Endometrial microvascular endothelial cells (primary cell): ENCODE measurements around the gene TMEM184A. TPM values are rescaled to one million over a fixed set of nuclear protein-coding genes. Genes with fewer than 3 reads are reported as not detected.
"Not testable (repeated sequence)": the region's sequence is repeated elsewhere in the genome, so short reads cannot be mapped to it uniquely, and the experiment has no call there.

Experiments used
- in situ Hi-C: cut with HindIII; loops from 2 replicates; pipeline ENCODE4 v1.10.0; 2017; ENCODE audit warnings: low sequenced_read_pairs, low pct_unique_long_range_greater_than_20kb; ENCODE audit errors: inconsistent ontology term
- total RNA-seq: library from RNA; depleted of rRNA; stranded (reverse); fragments of >200 nt; gene quantifications from one replicate; pipeline ENCODE4 v1.2.3, GENCODE V29; 2015; ENCODE audit errors: inconsistent ontology term

Gene TMEM184A
- total RNA-seq, 1 donor from 2014 or later = not detected

DNA sequence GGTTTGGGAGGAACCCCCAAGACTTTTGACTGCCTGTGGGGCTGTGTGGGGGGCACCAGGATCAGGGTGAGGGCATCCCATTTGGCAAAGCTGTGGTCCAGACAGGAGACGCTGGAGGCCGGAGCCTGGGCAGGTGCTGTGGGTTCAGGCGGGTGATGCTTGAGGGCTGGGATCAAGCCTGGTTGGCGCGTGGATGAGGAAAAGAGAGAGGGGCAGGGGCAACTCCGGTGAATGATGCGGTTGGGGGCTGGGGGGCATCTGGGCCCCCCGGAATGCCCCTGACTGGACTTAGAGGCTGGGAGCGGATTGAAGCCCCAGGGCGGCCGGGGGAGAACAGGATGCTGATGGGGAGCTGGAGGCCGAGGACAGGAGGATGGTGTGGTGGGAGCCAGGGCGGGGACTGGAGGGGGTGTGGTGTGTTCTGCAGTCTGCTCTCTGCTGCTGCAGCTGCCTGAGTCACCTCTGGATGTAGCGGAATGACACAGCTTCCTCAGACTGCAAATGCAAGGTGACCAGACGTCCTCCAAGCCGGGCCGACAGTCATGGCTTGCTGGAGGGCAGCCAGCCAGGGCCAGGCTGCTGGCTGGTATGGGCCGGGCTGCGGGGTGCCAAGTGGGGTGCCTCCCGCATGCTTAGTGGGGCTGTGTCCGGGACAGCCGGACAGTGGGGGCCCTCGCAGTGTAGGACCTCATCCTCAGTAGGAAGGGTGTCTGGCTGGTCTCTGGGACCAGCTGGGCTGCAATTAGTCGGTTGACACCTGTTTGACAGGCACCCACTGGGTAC, 22.3 kb downstream of the TMEM184A start:
- in situ Hi-C loops = no loop called here

- in situ Hi-C loops = no loop called here
Measured at GRCh38 chr7:1533255-1533546, 22.8 kb downstream of the TMEM184A start.

DNA sequence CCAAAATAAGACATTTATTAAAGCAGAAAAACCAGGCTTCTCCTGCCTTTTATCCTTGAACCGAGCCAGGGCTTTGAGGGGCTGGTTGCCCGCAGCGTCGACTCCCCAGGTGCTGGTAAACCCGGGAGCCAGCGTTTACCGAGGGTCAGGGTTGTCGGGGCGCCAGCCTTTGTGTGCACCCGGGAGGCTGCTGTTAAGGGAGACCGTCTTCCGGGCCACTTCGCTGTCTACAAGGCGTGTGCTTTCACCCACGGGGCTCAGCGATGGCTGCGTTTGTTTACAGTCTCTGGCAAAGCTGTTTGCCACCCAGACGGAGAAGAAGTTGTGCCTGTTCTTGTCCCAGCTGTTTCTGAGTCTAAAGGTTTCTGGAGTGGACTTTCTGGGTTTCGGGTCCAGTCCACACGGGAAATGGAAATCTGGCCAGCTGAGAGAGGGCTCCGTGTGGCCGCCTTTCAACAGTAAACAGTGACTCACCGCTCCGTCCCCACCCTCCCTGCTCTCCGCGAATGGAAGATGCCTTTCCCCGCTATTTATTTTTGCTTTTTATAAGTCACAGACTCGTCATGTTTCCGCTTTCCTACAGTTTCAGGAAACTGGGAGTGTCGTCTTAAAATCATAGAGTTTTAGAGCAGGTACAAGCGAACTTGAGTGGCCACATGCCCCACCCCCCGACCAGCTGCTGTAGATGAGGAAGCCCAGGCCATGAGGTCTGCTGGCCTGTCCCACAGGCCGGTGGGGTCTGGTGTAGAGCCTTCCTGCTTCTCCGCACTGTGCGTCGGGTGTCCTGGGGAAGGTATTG, 23.4 kb downstream of the TMEM184A start:
- in situ Hi-C loops = no loop called here

DNA sequence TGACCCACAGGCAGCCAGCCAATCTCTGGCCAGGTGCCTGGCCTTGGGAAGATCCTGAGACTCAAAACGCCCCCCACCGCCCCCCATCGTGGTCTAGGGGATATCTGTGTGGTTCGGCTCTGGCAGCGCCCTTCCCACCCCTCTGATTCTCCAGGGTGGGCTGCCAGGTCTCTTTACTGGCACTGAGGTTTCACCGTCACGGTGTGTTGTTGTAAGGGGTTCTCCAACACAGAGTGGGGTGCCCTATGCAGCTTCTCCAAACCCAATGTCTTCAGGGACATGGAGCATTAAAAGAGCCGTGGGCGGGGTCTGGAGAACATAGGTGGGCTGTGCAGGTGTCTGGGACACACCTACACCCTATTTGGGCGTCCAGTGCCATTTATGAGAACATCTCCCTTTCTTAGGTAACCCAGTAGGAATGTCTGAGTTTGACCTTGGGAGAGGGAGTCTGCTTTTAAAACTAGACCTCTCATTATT, 24.0 kb downstream of the TMEM184A start:
- in situ Hi-C loops = no loop called here

GRCh38 chr7:1531263-1531978, 24.6 kb downstream of the TMEM184A start:
- in situ Hi-C loops = no loop called here

DNA sequence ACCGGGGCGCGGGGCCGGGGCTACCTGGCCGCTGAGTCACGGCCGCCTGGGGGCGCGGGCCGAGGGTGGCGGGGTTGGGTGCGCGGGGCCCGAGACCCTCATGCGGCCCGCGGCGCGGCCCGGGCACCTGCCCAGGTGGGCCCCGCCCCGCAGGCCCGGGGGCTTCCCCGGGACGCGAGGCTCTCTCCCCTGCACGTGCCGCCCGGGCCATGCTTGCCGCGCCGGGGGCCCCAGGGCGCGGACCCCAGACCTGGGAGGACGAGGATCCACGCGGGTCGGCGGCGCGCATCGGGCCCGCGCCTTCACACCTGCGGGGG, 25.1 kb downstream of the TMEM184A start:
- in situ Hi-C loops = no loop called here

DNA sequence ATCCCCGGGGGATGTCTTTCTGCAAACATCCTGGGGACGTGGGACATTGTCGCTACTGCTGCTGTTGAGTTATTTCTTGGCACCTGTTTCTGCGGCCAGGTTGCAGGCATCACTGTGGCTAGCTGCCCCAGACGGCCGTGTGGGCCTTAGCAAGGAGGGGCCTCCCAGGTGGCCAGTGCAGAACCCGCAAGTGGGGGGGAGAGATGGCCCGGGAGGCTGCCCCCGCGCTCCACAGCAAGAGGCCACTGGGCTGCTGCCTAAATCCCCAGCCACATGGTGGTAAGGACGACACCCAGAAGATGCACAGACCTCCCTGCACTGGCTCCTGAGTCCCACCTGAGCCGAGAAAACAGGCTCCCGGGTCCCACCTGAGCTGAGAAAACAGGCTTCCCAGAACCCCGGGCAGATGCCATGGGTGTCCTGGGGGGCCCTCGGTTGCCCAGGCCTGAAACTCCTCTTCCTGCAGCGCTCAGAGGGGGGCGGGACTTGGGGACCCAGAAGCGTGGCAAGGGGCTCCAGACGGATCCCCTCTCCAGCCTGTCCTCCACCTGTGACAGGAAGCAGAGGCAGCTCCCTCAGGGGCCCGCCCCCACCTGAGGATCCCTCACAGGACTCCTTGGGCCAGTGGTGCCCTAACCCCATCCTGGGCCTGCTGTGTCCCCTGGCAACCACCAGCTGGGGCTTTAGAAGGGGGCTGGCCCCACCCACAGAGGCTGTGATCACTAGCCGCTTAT, 26.5 kb downstream of the TMEM184A start:
- in situ Hi-C loops = no loop called here

DNA sequence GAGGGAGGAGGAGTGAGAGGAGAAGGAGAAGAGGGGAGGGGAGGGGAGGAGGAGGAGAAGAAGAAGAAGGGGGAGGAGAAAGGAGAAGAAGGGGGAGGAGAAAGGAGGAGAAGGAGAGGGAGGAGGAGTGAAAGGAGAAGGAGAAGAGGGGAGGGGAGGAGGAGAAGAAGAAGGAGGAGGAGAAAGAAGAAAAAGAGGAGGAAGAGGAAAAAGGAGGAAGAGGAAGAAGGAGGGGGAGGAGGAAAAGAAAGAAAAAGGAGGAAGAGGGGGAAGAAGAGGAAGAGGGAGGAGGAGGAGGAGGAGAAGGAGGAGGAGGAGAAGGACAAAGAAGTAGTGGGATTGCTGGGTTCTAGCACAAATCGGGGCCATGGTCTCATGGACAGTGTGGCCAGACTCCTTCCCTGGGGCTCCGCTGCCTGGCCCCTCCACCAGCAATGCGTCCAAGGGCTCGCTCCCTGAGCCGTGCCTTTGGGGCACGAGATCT, 29.7 kb downstream of the TMEM184A start:
- in situ Hi-C loops = no loop called here

- in situ Hi-C loops = no loop called here
Measured at GRCh38 chr7:1525409-1525808, 30.6 kb downstream of the TMEM184A start.

DNA sequence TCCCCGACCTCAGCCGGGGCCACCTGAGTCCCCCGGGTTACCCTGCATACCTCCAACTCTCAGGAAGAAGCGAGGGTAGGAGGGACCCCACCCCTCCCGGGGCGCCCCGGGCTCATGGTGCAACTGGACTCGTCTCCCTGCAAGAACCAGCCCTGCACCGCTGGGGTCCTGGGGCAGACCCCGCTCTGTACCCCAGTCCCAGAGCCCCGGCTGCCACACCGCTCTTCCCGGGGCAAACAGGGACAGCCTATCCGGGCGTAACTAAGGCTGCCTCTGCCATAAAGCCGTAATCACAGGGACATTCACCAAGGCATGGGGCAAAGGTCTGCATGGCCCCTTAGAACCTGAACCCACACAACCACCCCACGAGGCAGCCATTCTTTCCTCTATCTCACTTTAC, 32.2 kb downstream of the TMEM184A start:
- in situ Hi-C loops = no loop called here

GRCh38 chr7:1523208-1523607, 32.8 kb downstream of the TMEM184A start:
- in situ Hi-C loops = no loop called here

GRCh38 chr7:1521456-1521855, 34.5 kb downstream of the TMEM184A start:
- in situ Hi-C loops = no loop called here

DNA sequence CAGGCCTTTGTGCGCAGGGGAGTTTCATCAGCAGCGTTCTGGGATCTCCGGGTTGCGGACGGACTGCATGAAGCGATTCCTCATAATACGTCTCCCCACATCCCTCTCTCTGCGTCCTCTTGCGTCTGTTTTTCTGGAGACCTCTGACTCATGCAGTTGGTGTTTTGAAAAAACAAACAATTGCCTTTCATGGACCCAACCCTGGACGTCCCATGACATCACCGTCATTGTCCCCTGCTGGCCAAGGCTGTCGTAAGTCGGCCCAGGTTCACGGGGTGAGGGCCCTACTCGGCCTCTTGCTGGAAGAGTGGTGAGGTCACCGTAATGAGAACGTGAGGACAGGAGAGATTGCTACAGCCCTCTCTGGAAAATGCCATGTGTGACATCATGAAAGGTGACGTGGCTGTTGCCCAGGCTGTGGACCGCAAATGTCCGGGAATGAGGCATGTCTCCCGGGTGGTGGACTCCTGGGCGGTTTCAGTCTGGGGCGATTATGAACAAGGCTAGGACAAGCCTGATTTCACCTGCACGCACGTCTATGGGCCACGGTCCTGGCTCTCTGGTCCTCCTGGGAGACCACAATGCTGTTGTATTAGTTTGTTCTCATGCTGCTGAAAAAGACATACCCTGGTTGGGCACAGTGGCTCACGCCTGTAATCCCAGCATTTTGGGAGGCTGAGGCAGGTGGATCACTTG, 35.3 kb downstream of the TMEM184A start:
- in situ Hi-C loops = no loop called here

- in situ Hi-C loops = not testable (repeated sequence)
Measured at GRCh38 chr7:1519322-1519922, 36.6 kb downstream of the TMEM184A start.

DNA sequence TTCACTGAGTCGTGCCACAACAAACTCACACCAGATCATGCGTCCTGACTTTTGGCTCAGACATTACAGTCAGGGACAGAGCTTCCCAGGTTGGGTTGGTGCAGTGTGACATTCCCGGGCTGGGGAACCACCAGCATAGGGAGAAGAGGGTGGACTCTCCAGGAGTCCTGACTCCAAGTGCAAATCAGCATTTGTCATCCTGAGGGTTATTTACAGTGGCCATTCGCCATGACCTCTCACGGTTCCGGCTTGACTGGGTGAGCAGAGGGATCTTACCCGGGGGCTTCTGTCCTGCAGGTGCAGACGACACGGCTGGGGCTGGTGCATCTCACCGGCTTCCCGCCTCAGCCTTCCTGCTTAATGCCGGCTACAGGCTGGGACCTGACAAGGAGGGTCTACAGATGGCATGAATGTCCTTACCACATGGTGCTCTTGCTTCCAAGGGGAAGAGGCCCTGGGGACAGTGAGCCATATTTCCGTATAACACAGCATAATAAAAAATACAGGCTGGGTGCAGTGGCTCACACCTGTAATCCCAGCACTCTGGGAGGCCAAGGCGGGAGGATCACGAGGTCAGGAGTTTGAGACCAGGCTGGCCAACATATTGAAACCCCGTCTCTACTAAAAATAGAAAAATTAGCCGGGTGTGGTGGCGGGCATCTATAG, 39.3 kb downstream of the TMEM184A start:
- in situ Hi-C loops = no loop called here

GRCh38 chr7:1515509-1515967, 40.5 kb downstream of the TMEM184A start:
- in situ Hi-C loops = not testable (repeated sequence)

DNA sequence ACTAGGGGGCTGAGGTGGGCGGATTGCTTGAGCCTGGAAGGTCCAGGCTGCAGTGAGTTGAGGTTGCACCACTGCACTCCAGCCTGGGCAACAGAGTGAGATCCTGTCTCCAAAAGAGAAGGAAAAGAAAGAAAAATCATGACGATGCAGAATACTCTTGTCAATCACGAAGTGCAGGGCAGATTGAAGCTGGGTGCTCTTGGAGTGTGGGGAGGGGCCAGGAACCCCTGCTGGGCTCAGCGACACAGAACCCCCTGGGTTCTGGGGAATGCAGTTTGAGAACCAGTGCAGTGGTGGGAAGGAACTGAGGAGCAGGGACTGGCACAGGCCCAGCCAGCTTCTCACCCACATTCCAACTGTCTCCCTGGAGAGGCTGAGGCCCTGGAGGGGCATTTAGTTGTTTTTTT, 41.0 kb downstream of the TMEM184A start:
- in situ Hi-C loops = no loop called here

DNA sequence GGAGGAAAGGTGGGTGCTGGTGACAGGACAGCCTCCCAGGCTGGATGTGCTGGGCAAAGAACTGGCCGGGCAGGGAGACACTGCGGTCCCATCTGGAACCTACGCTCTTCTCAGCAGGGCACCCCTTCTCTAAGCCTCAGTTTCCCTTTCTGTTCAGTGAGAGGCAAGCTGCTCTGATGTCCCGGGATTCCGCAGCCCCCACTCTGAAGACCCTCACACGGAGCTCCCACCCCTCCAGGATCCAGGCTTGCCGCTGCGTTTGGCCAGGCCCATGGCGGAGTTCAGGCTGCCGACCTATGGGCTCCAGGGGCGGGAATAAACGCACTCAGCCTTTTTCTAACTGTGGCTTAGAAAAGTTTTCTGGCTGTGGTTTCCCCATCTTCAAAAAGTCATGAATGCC, 41.6 kb downstream of the TMEM184A start:
- in situ Hi-C loops = no loop called here
